HL-60/S4 treated with retinoic acid at 250 ng/mL for 4 days and 3 days (cell line): ENCODE data around the gene ADIG.
"Not testable (repeated sequence)": the region's sequence is repeated elsewhere in the genome, so short reads cannot be mapped to it uniquely, and the experiment has no call there.

ENCODE experiments used
- in situ Hi-C: fragments of 300-500 bp; cut with MboI; formaldehyde crosslinking; loops from 2 replicates; pipeline ENCODE4 v1.7.0; 2022; ENCODE audit warnings: low sequenced_read_pairs

The ADIG gene

DNA sequence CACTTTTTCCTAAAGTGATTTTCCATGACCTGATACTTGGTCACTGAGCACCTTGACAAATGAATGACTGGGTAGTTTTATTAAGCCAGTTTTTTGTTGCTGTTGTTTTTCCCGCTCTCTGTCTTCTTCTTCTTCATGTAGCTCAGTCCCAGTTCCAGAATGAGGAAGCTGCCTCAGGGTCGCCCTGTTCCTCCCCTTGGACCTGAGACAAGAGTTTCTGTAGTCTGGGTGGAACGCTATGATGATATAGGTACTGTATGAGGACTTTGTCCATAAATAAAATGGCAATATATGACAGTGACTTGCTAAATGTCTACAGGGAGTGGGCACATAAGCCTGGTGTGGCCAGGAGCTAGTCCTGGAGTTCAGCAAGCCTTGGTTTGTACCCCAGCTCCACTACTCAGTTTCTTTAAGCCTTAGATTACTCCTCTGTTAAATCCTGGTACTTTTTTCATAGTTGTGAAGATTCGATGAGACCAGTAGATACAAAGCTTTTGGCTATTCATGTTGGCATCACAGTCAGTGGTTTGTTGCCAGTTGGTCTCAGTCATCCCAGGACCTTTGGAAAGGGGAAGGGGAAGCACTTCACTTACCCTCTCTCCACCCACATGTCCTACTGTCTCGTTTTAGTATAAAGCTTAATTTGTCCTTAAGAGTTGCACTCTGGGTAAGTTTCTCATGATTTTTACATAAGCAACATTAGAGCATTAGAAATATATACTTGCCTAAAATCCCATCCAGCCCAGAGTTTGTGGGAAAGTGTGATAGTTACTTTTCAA is 11.1 kb upstream of the ADIG start:
- in situ Hi-C loops: no loop called here

DNA sequence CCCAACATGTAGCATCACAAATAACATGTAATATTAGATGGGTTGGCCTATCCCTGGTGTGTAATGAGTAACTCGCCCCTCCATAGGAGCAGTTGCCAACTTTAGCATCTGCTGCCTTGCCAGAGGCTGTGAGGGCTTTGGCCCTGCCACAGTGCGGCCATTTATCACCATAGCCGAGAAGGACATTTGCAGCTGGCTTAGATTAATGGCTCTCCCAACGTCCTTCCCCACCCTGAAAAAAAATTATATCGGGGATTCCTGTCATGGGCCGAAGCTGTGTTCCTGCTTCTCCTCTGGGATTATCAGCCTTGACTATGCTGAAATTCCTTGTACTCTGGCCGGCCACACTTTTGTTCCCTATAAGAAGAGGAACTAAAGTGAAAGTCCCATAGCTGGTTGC is 7.6 kb upstream of the ADIG start:
- in situ Hi-C loops: no loop called here

DNA sequence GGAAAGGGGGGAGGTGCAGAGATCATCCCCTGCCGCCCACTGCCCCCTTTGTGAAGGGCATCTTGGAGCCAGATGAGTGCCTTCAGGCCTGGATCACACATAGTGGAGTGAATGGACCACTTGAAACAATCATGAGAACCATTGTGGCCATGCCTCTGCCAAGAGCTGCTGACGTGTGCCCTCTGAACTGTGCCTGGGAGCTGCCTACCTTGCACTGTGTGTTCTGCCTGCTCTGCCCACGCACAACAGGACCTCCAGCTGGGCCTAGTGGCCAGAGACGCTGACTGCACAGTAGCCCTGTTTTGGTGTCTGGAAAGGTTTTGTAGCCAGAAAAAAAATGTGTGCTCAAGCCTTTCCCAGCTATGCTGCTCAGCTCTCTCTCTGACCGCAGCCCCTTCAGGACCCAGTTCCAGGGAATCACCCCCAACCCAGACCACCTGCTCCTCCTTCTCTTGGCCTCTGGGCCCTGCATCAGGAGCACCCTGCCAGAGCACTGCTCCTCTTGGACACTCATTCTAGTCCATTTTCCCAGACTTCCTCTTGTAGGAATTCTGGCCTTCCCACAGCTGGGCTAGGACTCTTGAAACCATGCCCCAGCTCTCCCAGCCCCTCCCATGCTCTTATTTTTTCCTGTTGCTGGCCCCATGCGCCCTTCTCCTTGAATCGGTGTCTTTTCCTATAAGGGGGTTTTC is 1.6 kb upstream of the ADIG start:
- in situ Hi-C loops: no loop called here

DNA sequence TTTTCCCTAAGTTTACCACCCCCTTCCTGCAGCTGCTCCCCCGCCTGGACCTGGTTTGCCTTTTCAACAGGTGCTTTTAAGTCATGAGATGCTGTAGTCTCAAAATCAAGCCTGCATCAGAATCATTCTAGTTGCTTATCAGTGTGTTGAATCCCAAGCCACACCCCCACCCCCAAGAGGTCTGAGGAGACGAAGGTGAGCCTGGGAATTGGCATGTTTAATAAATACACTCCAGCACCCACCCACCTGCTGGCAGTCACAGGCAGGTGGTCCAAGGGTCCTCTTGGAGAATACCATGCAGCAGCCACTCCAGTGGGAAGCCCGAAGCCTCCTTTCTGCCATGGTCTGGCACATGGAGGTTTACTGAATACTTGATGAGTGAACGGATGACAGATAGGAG is 1.1 kb upstream of the ADIG start:
- in situ Hi-C loops: no loop called here

DNA sequence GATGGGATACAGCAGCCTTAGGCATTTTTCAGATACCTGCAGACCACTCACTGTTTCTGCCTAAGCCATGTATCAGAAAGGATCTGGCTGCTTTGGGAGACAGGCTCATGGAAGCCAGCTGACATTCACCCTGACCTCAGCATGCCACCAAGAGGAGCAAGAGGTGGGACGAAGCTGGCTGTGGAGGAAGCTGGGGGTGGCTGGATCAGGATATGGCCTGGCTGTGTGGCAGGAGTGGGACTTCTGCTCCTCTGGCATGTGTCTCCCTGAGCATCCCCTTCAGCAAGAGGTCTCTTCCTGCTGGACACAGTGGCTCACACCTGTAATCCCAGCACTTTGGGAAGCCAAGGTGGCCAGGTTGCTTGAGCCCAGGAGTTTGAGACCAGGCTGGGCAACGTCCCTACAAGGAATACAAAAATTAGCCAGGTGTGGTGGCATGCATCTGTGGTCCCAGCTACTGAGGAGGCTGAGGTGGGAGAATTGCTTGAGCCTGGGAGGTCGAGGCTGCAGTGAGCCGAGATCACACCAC is 897 bp downstream of the ADIG start:
- in situ Hi-C loops: no loop called here

DNA sequence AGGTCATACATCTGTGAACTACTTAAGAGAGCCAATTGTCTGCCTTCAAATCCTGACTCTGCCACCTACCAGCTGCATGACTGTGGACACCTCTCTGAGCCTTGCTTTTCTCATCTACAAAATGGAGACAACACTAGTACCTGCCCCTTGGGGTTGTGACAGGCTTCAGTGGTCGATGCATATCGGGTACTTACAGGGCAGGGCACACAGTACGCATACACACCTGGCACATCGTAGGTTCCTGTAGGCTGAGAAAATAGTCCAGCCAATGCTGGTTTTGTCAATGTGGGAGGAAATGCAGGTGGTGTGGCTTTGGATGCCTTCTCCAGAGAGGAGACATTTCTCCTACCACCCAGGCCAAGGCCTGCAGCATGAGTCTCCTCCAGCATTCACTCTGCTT is 2.3 kb downstream of the ADIG start:
- in situ Hi-C loops: no loop called here

DNA sequence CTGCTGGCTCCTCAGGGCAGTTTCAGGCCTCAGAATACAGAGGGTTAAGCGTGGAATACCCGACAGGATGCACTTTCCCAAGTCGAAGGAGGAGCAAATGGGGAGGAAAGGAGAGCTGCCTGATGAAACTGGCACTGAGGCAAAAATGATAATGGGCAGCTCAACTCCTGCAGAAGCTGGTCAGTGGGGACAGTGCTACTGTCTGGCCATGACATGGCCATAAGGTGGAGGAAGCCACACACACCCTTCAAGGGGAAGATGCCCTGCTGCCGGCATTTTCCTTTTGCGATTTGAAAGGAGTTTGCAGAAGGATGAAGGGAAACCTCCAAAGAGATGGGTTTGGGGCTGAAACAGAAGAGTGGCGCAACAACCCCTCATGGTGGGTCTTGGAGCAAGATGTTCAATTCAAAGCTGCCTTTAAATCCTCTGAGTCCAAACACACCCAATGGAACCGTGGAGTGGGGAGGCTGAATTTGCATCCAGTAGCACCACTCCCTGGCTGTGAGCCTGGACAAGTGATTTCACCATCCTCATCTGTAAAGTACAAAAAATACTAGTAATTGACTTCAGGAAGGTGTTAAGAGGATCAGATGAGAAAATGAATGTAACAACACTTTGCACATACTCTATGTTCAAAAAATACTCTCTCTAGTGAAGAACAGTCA is 3.2 kb downstream of the ADIG start:
- in situ Hi-C loops: no loop called here

DNA sequence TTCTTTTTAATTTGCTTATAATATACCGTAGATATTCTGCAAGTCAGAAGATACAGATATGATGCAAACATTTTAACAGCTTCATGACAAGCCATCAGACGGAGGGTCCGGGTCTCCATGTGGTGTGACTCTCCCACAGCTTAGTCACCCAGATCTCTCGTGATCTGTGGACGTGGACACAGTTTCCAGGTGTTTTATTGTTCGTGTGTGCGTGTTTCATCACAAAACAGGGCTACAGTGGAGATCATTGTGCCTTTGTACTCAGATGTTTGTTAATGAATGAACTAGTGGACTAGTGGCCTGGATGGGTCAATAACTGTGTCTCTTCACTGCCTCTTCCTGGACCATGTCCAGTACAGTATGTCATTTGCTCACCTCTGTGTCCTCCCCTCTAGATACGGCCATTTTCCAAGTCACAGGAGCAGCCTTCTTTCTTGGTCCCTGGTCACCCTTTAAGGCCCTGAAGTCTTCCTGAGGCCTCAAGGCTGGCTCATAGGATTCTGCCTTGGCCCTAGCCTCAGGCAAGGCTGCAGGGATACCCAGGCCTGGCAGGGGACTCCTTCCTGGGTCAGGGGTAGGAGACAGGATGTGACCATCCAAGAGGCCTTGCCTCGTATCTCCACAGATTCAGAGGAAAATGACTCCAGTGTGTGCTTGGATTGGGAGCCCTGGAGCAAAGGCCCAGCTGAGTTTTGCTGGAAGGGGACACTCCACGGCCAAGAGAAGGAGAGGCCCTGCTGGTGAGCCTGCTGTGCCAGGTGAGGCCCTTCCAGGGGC is 4.6 kb downstream of the ADIG start:
- in situ Hi-C loops: no loop called here

DNA sequence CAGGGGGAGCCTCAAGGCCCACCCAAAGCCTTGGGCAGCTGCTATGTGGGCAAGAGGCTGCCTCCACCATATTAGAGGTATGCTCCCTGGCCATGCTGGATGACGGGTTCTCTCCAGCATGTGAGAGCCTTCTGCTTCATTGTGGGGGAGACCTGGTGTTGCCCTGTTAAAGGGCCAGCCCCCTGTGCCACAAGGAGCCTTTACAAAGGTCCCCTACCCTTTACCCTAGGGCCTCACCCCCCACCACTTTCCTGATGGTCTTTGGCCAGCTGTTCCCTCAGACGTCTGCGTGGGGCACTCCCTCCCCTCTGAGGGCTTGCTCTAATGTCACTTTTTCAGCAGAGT is 5.2 kb downstream of the ADIG start:
- in situ Hi-C loops: no loop called here

DNA sequence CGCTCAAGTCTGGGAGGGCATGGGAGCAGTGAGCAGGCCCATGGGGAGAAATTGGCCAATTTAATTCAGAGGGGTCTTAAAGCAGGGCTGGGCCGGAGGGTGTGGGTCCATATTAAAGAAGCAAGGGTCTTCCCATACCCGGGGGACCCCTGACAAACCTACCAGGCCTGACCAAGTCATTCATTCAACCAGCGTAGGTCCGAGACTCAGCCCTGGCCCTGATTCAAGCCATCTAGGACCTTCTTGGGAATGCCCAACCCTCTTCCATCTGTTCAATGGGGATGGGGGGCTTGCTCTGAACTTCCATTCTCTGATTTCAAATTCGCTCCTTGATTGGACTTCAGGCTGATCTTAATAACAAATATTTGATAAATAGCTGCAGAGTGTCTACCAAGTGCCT is 7.3 kb downstream of the ADIG start:
- in situ Hi-C loops: no loop called here

DNA sequence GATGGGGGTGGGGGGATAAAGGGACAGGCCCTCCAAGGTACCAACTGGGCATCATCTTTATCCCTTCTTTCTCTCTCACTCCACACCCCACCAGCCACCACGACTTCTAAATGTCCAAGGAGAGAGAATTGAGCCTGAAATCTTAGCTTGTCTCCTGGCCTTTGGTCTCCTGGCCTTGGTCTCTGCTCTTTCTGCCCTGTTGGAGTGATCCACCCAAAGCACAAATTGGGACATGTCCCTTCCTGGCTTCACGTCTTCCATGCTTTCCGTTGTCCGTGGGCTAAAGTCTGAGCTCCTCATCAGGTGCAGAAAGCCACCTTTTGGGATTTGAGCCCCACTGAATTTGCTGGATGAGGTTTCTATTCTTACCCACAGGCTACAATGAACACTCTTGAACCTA is 8.4 kb downstream of the ADIG start:
- in situ Hi-C loops: no loop called here

DNA sequence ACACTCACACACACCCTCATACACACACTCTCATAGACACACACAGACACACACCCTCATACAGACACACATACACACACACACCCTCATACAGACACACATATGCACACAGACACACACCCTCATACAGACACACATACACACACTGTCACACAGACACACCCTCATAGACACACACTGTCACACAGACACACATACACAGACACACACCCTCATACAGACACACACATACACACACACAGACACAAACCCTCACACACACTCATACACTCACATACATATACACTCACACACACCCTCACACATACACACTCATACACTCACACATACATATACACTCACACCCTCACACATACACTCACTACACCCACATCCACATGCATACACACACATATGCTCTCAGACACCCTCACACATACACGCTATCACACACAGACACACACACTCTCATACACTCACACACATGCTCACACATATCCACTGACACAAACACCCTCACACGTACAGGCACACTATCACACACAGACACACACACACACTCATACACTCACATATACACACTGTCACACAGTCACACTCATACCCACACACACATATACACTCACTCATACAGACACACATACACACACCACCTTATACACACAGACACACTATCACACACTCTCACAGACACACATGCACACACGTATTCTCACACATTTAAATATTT is 9.1 kb downstream of the ADIG start:
- in situ Hi-C loops: no loop called here

DNA sequence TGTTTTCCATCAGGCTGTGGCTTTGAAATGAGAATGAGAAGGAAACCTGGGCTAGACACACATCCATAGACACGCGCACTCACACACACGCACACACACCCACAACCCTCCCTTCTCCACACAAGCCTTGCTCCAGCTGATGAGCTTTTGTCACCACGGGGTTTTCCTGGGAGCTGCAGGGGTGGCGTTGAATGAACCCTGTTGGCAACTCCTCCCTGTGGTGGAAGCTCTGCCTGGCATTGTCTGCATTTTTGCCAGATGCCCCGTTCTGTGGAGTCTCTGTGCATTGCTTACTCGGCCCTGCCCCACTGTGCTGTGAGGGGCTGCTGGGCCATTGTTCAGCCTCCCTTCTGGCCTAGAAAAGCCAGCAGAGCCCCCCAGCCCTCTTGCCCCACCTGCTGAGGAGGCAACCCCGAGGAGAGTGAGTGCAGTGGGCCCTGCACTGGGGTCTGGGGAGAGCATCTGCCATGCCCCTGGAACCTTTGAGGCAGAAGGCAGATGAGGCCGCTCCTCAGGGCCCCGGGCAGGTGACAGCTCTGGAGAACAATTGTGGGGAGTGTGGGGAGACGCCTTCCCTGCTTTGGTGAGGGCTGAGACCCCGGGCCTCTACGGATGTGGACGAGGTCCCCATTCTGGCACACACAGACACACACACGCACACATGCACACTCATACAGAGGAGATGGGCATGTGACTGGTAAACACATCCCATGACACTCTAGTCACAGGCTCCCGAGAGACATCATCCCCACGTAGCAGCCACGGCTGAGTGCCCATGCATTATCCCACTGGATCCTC is 9.9 kb downstream of the ADIG start:
- in situ Hi-C loops: no loop called here

DNA sequence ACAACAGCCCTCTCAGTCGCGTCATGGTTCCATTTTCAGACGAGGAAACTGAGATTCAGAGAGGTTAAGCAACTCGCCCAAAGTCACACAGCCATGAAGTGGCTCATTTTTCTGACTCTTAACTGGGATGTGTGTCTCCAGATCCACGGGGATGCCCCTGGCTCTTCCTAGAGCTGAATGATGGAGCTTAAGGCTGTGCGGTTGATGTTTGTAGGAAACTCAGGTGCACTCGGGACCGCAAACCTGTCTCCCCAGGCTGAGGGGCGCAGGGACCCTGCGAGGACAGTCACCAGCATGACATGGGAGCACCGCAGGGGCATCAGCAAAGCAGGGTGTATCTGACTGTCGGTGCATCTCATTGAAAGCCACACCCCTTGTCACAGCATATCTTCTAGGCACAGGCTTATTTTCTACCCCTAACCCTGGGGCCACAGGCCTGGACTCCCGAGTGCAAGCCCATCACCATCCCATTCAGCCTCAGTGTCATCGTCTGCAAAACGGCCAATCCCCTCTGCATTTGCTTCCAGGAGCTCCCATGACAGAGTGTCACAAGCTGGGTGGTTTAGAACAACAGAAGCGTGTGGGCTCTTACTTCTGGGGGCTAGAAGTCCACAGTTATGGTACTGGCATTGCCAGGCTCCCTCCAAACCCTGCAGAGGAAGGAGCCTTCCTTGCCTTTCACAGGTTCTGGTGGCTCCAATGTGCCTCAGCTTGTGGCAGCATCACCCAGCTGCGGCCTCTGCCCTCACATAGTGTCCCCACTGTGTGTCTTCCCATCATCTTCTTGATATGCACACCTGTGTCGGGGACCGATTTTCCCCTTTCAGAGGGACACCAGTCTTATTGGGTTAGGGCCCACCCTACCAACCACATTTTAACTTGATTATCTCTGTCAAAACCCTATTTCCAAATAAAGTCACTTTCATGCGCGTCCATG is 10.7 kb downstream of the ADIG start:
- in situ Hi-C loops: no loop called here

DNA sequence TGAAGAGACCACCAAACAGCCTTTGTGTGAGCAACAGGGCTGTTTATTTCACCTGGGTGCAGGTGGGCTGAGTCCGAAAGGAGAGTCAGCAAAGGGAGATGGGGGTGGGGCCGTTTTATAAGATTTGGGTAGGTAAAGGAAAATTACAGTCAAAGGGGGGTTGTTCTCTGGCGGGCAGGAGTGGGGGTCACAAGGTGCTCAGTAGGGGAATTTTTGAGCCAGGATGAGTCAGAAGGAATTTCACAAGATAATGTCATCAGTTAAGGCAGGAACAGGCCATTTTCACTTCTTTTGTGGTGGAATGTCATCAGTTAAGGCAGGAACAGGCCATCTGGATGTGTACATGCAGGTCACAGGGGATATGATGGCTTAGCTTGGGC is 11.4 kb downstream of the ADIG start:
- in situ Hi-C loops: not testable (repeated sequence)

DNA sequence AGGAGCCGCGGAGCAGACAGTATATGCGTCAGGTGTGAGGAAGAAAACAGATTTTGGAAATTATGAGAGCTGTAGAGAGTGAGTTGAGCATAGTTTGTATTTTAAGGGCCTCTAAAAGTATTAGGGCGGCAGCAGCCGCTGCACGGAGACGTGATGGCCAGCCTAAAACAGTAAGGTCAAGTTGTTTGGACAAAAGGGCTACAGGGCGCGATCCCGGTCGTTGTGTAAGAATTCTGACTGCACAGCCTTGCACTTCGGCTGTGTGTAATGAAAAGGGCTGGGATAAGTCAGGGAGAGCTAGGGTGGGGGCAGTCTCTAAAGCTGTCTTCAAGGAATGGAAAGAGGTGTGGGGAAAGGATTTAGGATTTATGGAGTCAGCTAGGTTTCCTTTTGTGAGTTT is 13.3 kb downstream of the ADIG start:
- in situ Hi-C loops: not testable (repeated sequence)

DNA sequence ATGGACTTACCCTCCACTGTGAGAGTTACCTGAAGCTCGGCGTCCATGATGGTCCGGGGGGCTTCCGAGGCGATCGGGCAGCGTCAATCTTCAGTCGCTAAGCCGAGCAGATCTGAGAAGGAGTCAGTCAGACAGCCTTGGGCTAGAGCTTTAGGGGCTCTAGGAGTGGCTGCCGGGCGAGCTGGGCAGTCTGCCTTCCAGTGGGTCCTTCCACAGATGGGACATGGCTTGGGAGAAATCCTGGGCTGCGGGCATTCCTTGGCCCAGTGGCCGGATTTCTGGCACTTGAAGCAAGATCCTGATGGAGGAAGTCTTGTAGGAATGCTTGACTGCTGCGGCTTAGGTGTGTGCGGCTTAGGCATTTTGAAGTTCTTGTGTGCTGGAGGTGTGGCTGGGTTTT is 14.9 kb downstream of the ADIG start:
- in situ Hi-C loops: not testable (repeated sequence)

DNA sequence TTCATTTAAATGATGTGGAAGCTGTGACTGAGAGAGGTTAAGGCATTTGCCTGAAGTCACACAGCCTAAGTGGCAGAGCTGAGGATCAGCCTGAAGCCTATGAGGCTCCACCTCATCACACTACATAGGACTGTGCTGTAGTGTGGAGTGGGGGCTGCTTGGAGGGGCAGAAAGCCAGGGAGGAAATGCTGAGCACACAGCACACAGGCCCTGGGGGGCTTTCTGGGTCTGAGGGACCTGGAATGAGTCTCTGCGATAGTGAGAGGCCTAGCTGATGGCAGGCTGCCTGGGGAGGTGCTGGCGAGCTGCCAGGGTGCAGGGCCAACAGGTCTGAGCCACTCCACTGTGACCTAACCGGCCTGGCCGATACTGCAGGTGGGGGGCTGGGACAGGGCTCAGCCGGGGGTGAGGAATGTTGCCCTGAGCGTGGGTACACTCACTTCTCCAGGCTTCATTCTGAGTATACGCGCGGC is 18.4 kb downstream of the ADIG start:
- in situ Hi-C loops: no loop called here

DNA sequence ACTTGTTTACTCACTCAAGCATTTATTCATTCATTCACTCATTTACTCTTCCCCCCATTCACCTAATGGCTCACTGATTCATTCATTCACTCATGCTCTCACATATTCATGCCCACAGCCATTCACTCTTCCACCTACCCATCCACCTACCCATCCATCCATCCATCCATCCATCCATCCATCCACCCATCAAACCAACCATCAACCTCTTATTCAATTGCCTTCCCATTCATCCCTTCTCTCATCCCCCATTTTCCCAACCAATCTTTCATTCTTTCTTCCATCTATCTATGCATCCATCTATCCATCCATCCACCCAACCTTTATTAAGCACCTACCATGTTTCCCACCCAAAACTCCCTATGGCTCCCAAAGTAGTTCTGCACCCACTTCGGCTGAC is 19.1 kb downstream of the ADIG start:
- in situ Hi-C loops: no loop called here
